Pancreas (tissue), 10 donors: ENCODE results near the gene SCAF11. TPM values are rescaled to one million over a fixed set of nuclear protein-coding genes. Genes with fewer than 3 reads are reported as not detected.
A peak's percentile ranks its signal among the peaks of the same experiment; 100 is the strongest.

Experiments
- ATAC-seq, 4 donors: fragments of 200-7000 bp; cut with Tn5 transposase; one replicate each; pipeline versions ENCODE4 v1.8.0 to v1.9.1; 2020; ENCODE audit warnings: mild to moderate bottlenecking in 4 of 4, moderate library complexity in 4 of 4
- DNase-seq, 6 donors: peaks; one replicate each; pipeline ENCODE4 v3.0.0-alpha.2; 2020
- FAIRE-seq: peaks from 2 replicates; lab custom pipeline; 2012; peaks lifted over from hg19 to GRCh38; lab: Jason Lieb, UNC
- H3K27ac ChIP-seq, 4 donors: fragments of 200-600 bp; sonication (generic); 1 replicate in 3 of 4; 2 replicates in 1 of 4; pipeline versions ENCODE4 v1.5.0 to v1.8.0; 2020
- H3K27me3 ChIP-seq, 4 donors: fragments of 200-600 bp; one replicate each; pipeline ENCODE4 v1.8.0; 2021
- H3K36me3 ChIP-seq, 3 donors: fragments of 200-600 bp; sonication (generic) in 1 of 3; one replicate each; pipeline versions ENCODE4 v1.5.0 to v1.8.0; 2020 to 2021
- H3K4me1 ChIP-seq, 3 donors: fragments of 200-600 bp; one replicate each; pipeline ENCODE4 v1.8.0; 2021
- H3K4me3 ChIP-seq, 4 donors: fragments of 200-600 bp; sonication (generic) in 2 of 4; one replicate each; pipeline versions ENCODE4 v1.5.0 to v1.8.0; 2020 to 2021
- H3K9me3 ChIP-seq, 4 donors: fragments of 200-600 bp; one replicate each; pipeline ENCODE4 v1.8.0; 2021
- CTCF ChIP-seq, 4 donors: fragments of 200-600 bp; sonication (generic) in 3 of 4; IDR thresholded peaks; one replicate each; pipeline versions ENCODE4 v1.5.0 to v1.8.0; 2021; ENCODE audit warnings: antibody characterized with exemption in 4 of 4
- whole genome bisulfite sequencing, 2 donors: extraction: QIAGEN DNeasy Blood & Tissue Kit; methylation state at CpG; one replicate each; pipeline ENCODE4 v1.1.7; 2013; 5-methylcytosine and 5-hydroxymethylcytosine counted together
- intact Hi-C, 3 donors: fragments of 100-400 bp; cut with DNase I; formaldehyde crosslinking; loops; one replicate each; pipeline versions ENCODE4 v1.11.1 to v1.14.2; 2022
- polyA plus RNA-seq, 2 donors: library from polyadenylated mRNA; stranded (reverse); fragments of 200-250 nt; gene quantifications; one replicate each; pipeline ENCODE4 v1.2.3, GENCODE V29; 2013
- total RNA-seq, 6 donors: library from RNA; stranded (reverse); fragmentation: NEBNext Ultra II Directional in 4 of 6; extraction: Animal tissue kit (Norgen Biotek cat#: 25700) in 4 of 6; gene quantifications; one replicate each; pipeline versions ENCODE4 v1.2.1 to v1.2.4, GENCODE V29; 2021 to 2023
- donor health status: healthy with polysubstance abuse.
- donor health status: DM: no; HTN: no; CAD: no; lungs with moderate emphysema.
- donor health status: DM: no; HTN: no; CAD: no.
- donor health status: control.
- donor health status: control.
- donor health status: Bipolar disorder and iron deficiency.
- donor health status: DM: yes; HTN: yes; CAD: no.
- donor health status: DM: no; HTN: no; CAD: no.
- donor health status: DM: no; HTN: no; CAD: no.
- donor health status: DM: yes; HTN: yes; CAD: no.

Gene SCAF11
- total and polyA plus RNA-seq, 8 donors, result 13.8 to 74.2 (median 46.0) TPM

- TF ChIP-seq CTCF (IDR thresholded peaks at IDR 0.05), result no peak
- no peaks in the 10 kb centered on the region for H3K9me3 ChIP-seq
- H3K36me3 ChIP-seq, result no peaks in the 10 kb centered on the region
- H3K4me3 ChIP-seq, result no peak overlapping the region
- DNase-seq (no peak), FAIRE-seq (no peak), ATAC-seq (no peak)
- no peak overlapping the region for H3K27ac ChIP-seq
- no peaks in the 10 kb centered on the region for H3K27me3 ChIP-seq
- intact Hi-C loops, result no loop called here
- H3K4me1 ChIP-seq, result peaks cover 0 to 26% (median 18%) of the 10 kb centered on the region in 3 donors
Observed at GRCh38 chr12:45974171-45974719, 16.1 kb downstream of the SCAF11 start.

- FAIRE-seq (no peak), DNase-seq (no peak), ATAC-seq (no peak)
- Histone ChIP-seq H3K27ac (no peak overlapping the region), H3K4me3 (no peak overlapping the region), H3K4me1 (peaks cover 0 to 25% (median 21%) of the 10 kb centered on the region in 3 donors), H3K36me3 (no peaks in the 10 kb centered on the region), H3K27me3 (no peaks in the 10 kb centered on the region), H3K9me3 (no peaks in the 10 kb centered on the region)
- intact Hi-C loops, result no loop called here
- 21 to 28% methylated on average over 2 of the region's 2 CpGs for WGBS, 2 donors
- TF ChIP-seq CTCF (IDR thresholded peaks at IDR 0.05), result no peak
Observed at GRCh38 chr12:45973526-45973925, 16.8 kb downstream of the SCAF11 start.

- H3K9me3 ChIP-seq, result no peaks in the 10 kb centered on the region
Observed at GRCh38 chr12:45970391-45970790, 20.0 kb downstream of the SCAF11 start.

GRCh38 chr12:45969084-45969483, 21.3 kb downstream of the SCAF11 start:
- ATAC-seq, result no peak
- Histone ChIP-seq H3K36me3 (no peaks in the 10 kb centered on the region), H3K27me3 (no peaks in the 10 kb centered on the region), H3K9me3 (no peaks in the 10 kb centered on the region), H3K27ac (no peak overlapping the region), H3K4me3 (no peak overlapping the region), H3K4me1 (peaks cover 0 to 24% (median 16%) of the 10 kb centered on the region in 3 donors)
- FAIRE-seq, result no peak
- no peak for TF ChIP-seq CTCF (IDR thresholded peaks at IDR 0.05)
- DNase-seq, result no peak
- 44 to 75% methylated on average over 2 of the region's 2 CpGs for WGBS, 2 donors
- intact Hi-C loops, result no loop called here

More at GRCh38 chr12:45970391-45970790, 20.0 kb downstream of the SCAF11 start:
- Histone ChIP-seq H3K36me3 (no peaks in the 10 kb centered on the region), H3K27me3 (no peaks in the 10 kb centered on the region), H3K4me3 (no peak overlapping the region), H3K4me1 (peaks cover 0 to 24% (median 16%) of the 10 kb centered on the region in 3 donors), H3K27ac (no peak overlapping the region)
- no peak for TF ChIP-seq CTCF (IDR thresholded peaks at IDR 0.05)
- intact Hi-C loops, result no loop called here
- FAIRE-seq (no peak), DNase-seq (no peak), ATAC-seq (no peak)
- WGBS, 2 donors, result 92 to 95% methylated on average over 1 of the region's 1 CpG

- H3K9me3 ChIP-seq, result no peaks in the 10 kb centered on the region
- no peak for FAIRE-seq
- 33 to 40% methylated on average over 1 of the region's 1 CpG for WGBS, 2 donors
Observed at GRCh38 chr12:45966486-45966885, 23.9 kb downstream of the SCAF11 start.

More at GRCh38 chr12:45966486-45966885, 23.9 kb downstream of the SCAF11 start:
- peaks cover 0 to 8% (median 0%) of the 10 kb centered on the region in 3 donors for H3K36me3 ChIP-seq
- no peak overlapping the region for H3K27ac ChIP-seq
- intact Hi-C loops, result no loop called here
- ATAC-seq (peak in 3 of 4 donors; percentile 41 to 73 (median 64)), DNase-seq (no peak)
- no peaks in the 10 kb centered on the region for H3K27me3 ChIP-seq
- no peak overlapping the region for H3K4me3 ChIP-seq
- peaks cover 0 to 15% (median 3%) of the 10 kb centered on the region in 3 donors for H3K4me1 ChIP-seq
- TF ChIP-seq CTCF (IDR thresholded peaks at IDR 0.05), result no peak
